Measurements from ENCODE around the gene HLA-DMB. TPM values are rescaled to one million over a fixed set of nuclear protein-coding genes. Genes with fewer than 3 reads are reported as not detected.

HLA-DMB gene
- total and polyA plus RNA-seq, 4 donors = 2.8 to 13.1 (median 7.7) TPM

GRCh38 chr6:32973144-32974015 lies 32.6 kb upstream of the HLA-DMB start (continued):
- TF ChIP-seq TAF1 (conservative IDR thresholded peaks at IDR 0.05) (no peak), CTCF (IDR thresholded peaks at IDR 0.05; ENCODE audit: low read depth, low read length, missing input control) (no peak)

GRCh38 chr6:32972353-32973143 lies 31.7 kb upstream of the HLA-DMB start:
- H3K9me3 ChIP-seq (ENCODE audit: control insufficient read depth in 4 of 4, low read length in 3 of 4) = no peaks in the 10 kb centered on the region
- TF ChIP-seq TAF1 (conservative IDR thresholded peaks at IDR 0.05) = peak; percentile 84
- TF ChIP-seq JUND (IDR thresholded peaks at IDR 0.05) = no peak
- TF ChIP-seq YY1 (IDR thresholded peaks at IDR 0.05) = peak; percentile 84
- TF ChIP-seq FOXA1 (IDR thresholded peaks at IDR 0.05) = no peak
- TF ChIP-seq NR2F2 (IDR thresholded peaks at IDR 0.05) = no peak
- TF ChIP-seq ATF3 (IDR thresholded peaks at IDR 0.05) = no peak
- TF ChIP-seq EGR1 (IDR thresholded peaks at IDR 0.05; ENCODE audit: low read depth in 2 of 2) = no peak
- TF ChIP-seq MAX (IDR thresholded peaks at IDR 0.05) = no peak
- no peak for TF ChIP-seq RXRA (IDR thresholded peaks at IDR 0.05)
- no peak for TF ChIP-seq ZBTB33 (IDR thresholded peaks at IDR 0.05)
- peaks cover 1 to 37% (median 33%) of the 10 kb centered on the region in 4 donors for H3K4me1 ChIP-seq (ENCODE audit: control insufficient read depth in 4 of 4, insufficient read depth in 4 of 4, low read length in 3 of 4)
- WGBS = under 1% methylated on average over 70 of the region's 70 CpGs
- DNase-seq (ENCODE audit: low spot score) = no peak
- H3K4me3 ChIP-seq (ENCODE audit: low read depth in 1 of 3, low read length in 3 of 3) = peak overlapping the region; percentile 88 to 98 (median 95)
- H3K27ac ChIP-seq (ENCODE audit: low read depth in 1 of 2, low read length in 2 of 2) = peak overlapping the region; percentile 51 to 100
- H3K27me3 ChIP-seq (ENCODE audit: control insufficient read depth in 4 of 4, insufficient read depth in 4 of 4, low read length in 3 of 4) = no peaks in the 10 kb centered on the region
- H3K9ac ChIP-seq (ENCODE audit: low read depth in 1 of 2, low read length in 2 of 2) = peak overlapping the region; percentile 84 to 91
- H3K36me3 ChIP-seq (ENCODE audit: control insufficient read depth in 4 of 4, insufficient read depth in 3 of 4, low read depth in 1 of 4, low read length in 3 of 4) = peaks cover 15 to 33% (median 26%) of the 10 kb centered on the region in 4 donors

- H3K27me3 ChIP-seq (ENCODE audit: control insufficient read depth in 4 of 4, insufficient read depth in 4 of 4, low read length in 3 of 4) = no peaks in the 10 kb centered on the region
- H3K36me3 ChIP-seq (ENCODE audit: control insufficient read depth in 4 of 4, insufficient read depth in 3 of 4, low read depth in 1 of 4, low read length in 3 of 4) = peaks cover 10 to 25% (median 19%) of the 10 kb centered on the region in 4 donors
- H3K9ac ChIP-seq (ENCODE audit: low read depth in 1 of 2, low read length in 2 of 2) = peak overlapping the region; percentile 96 to 100
- H3K9me3 ChIP-seq (ENCODE audit: control insufficient read depth in 4 of 4, low read length in 3 of 4) = no peaks in the 10 kb centered on the region
- H3K4me1 ChIP-seq (ENCODE audit: control insufficient read depth in 4 of 4, insufficient read depth in 4 of 4, low read length in 3 of 4) = peaks cover 1 to 36% (median 30%) of the 10 kb centered on the region in 4 donors
- WGBS = under 1% methylated on average over 58 of the region's 58 CpGs
- DNase-seq (ENCODE audit: low spot score) = peak; percentile 99
- H3K4me3 ChIP-seq (ENCODE audit: low read depth in 1 of 3, low read length in 3 of 3) = peak overlapping the region; percentile 88 to 98 (median 95)
- H3K27ac ChIP-seq (ENCODE audit: low read depth in 1 of 2, low read length in 2 of 2) = peak overlapping the region; percentile 99 to 100
- TF ChIP-seq FOXA1 (IDR thresholded peaks at IDR 0.05) (peak; percentile 42), ZBTB33 (IDR thresholded peaks at IDR 0.05) (peak; percentile 69), HNF4A (conservative IDR thresholded peaks at IDR 0.05) (peak; percentile 2 to 51), YY1 (IDR thresholded peaks at IDR 0.05) (peak; percentile 97), RAD21 (IDR thresholded peaks at IDR 0.05) (no peak), TAF1 (conservative IDR thresholded peaks at IDR 0.05) (peak; percentile 100), MAX (IDR thresholded peaks at IDR 0.05) (peak; percentile 96), RXRA (IDR thresholded peaks at IDR 0.05) (peak; percentile 73 to 74), GABPA (IDR thresholded peaks at IDR 0.05 in 1 of 2, conservative IDR thresholded peaks at IDR 0.05 in 1 of 2) (peak in 1 of 2 donors; percentile 63), ATF3 (IDR thresholded peaks at IDR 0.05) (peak; percentile 44), JUND (IDR thresholded peaks at IDR 0.05) (peak; percentile 84 to 90), FOXA2 (IDR thresholded peaks at IDR 0.05) (no peak)
These were observed 30.9 kb upstream of the HLA-DMB start for GRCh38 chr6:32971581-32972352.

Data from liver (tissue), 9 donors.